ENCODE results near the gene EXOC1.
"Not testable (repeated sequence)": the region's sequence is repeated elsewhere in the genome, so short reads cannot be mapped to it uniquely, and the experiment has no call there.

The EXOC1 gene

DNA sequence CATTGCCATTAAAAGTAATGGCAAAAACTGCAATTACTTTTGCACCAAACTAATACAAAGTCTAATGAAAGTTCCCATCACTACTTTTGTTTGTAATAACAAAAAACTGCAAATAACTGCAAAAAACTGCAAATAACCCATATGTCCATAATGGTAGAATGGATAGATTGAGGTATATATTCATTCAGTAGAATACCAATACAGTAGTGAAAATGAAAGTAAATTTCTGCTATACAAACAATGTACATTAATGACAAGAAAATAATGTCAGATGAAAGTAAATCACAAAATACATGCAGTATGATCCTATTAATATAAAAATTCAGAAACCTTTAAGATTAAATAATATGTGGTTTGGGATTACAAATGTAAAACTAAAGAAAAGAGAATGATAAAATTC lies 54.0 kb downstream of the EXOC1 start:
- no peak for DNase-seq (ENCODE audit: low read depth)

DNA sequence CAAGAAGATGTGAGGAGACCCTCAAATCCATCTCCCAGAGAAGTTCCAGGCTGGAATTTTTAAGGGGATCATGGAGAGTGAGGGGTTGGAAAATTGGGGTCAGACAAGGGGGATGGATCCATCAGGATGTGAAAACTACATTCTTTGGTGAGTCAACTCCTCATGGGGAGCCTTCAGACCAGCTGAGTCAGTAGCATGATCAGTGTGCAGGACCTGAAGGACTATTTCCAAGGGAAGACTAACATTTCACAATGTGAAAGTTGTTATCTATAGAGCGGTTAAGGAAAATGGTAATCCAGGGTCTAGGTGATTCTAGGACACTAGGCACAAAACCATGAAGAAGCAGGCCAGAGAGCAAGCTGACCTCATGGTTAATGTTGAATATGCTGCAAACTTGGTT lies 56.7 kb downstream of the EXOC1 start:
- DNase-seq (ENCODE audit: low read depth): no peak

DNA sequence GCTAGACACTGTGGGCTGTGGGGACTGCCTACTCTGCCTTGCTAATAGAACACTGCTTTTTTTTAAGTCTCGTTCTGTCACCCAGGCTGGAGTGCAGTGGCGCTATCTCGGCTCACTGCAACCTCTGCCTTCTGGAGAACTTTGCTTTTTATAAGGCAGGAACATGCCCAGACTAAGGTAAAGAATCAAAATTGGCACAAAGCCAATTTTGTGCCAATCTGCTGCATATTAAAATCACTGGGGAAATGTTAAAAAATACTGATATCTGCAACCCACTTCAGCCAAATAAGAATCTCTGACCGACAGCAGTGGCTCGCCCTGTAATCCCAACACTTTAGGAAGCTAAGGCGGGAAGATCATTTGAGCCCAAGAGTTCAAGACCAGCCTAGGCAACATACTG lies 58.8 kb downstream of the EXOC1 start:
- no peak for DNase-seq (ENCODE audit: low read depth)

DNA sequence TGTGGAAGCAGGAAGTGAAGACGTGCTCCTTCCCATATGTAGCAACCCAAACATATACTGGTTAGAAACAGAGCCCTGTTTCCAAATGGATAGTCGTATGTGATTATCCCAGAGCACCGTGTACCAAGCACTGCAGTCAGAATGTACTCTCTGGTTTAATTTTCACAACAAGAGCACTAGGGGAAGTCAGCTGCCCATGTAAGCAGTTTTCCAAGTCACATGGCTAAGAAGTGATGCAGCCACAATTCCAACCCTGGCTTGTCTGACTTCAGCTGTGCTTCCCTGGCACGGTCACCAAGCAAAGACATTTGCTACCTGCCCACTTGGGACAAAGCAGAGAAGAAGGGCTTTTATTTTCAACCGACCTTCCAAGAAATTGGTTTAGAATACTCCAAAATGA lies 67.1 kb downstream of the EXOC1 start:
- DNase-seq (ENCODE audit: low read depth): no peak

DNA sequence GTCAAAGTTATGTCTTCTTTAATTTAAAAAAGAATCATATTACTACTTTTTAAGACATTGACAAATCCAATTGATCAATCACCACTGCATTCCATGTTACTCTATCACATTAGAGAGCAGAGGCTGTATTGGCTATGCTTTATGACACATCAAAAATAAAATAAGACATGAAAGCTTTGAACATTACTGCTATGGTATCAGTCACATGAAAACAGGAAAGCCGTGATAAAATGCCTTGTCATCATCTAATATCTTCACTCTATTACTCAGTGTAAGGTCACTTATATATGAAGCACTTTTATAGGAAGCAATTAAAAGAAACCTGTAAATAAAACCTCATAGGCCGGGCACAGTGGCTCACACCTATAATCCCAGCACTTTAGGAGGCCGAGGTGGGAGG lies 67.6 kb downstream of the EXOC1 start:
- DNase-seq (ENCODE audit: low read depth): no peak

DNA sequence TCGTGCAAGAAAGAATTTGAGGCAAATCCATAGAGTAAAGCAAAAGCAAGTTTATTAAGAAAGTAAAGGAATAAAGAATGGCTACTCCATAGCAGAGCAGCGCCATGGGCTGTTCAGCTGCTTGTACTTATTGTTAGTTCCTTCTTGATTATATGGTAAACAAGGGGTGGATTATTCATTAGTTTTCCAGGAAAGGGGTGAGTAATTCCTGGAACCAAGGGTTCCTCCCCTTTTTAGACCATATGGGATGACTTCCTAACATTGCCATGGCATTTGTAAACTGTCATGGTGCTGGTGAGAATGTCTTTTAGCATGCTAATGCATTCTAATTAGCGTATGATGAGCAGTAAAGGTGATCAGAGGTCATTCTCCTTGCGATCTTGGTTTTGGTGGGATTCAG lies 71.8 kb downstream of the EXOC1 start:
- no peak for DNase-seq (ENCODE audit: low read depth)

DNA sequence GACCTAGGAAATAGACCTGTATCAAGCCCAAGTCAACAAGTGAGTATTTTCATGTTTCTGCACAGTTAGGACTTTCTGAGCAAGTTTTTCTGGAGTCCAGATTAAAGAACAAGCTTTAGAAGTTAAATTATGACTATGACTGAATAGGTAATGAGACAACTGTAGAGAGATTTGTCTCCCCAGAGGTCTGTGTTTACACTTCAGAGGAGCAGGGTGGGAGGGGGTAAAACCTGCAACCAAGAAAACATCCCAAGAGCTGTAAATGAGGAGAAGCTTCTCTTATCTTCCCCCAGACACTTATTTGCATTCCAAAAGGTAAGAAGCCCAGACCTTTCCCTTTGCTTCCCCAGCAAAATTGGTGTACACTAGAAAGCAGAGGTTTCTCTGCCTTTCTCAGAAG lies 73.2 kb downstream of the EXOC1 start:
- no peak for DNase-seq (ENCODE audit: low read depth)

DNA sequence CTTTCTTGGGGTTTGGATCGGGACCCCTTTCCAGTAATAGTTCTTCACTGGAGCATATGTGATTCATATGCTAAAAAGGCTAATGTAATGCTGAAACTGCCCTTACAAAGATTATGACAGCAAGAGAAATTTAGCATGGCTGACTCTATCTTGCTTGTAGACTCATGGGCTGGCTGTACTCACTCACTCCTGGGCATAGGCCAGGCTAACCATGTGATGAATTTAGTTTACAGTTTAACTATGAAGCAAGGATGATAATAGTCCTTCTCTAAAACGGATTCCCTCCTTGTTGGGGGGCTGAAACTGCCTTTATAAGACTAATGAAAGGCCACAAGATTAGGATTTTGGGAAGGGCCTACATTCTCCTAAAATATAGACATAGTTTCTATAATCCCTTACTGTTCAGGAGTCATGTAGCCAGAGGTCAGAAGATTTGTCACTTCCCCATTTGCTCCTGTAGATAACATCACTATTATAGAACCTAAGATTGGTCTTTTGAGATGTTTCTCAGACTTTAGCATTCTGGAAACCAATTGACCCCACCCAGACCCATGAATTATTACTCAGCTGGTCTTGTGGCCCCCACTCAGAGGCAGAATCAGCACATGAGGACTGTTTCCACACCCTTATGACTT lies 74.5 kb downstream of the EXOC1 start:
- DNase-seq (ENCODE audit: low read depth): no peak

DNA sequence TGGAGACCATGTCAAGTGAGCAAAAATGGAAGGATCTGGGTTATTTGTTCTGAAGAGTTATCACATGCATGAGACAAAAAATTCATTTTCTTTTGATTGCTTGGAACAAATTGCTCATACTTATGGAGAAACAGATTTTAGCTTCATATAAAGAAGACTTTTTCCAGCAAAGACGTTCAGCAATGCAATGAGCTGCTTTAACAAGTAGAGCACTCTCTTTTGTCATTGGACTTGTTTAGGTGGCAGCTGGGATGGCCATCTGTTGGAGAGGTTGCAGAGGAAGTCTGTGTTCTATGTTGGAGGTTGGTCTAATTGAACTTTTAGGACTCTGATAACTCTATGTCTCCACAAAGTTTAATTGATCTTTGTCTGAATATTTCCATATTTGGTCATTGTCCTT lies 75.4 kb downstream of the EXOC1 start:
- DNase-seq (ENCODE audit: low read depth): no peak

DNA sequence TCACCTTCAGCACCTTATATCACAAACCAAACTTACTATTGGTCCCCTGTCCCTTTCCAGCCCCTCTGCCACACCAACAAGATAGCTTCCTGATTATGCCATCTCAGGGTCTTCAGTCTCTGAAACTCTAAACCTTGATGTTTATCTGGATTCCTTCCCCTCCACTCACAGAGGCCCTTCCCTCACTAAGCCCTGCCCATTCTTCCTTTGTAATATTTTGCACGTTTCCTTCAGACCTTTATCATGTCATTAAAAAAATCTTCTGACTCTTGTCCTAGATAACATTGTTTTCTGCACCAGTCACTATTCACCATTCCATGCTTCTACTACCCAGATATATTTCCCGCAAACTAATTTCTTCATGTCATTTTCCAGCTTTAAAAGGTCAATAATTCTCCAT lies 77.6 kb downstream of the EXOC1 start:
- DNase-seq (ENCODE audit: low read depth): no peak

DNA sequence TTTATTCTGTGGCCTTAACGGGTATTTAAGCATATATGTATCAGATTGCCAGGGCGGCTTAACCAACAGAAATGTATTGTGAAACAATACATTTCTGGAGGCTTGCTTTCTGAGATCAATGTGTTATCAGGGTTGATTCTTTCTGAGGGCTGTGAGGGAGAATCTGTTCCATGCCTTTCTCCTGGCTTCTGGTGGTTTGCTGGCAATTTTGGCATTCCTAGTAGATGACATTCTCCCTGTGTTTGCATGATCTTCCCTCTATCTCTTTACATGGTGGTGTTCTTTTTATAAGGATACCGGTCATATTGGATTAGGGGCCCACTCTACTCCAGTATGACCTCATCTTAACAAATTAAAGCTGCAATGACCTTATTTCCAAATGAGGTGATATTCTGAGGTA lies 78.4 kb downstream of the EXOC1 start:
- no peak for DNase-seq (ENCODE audit: low read depth)

DNA sequence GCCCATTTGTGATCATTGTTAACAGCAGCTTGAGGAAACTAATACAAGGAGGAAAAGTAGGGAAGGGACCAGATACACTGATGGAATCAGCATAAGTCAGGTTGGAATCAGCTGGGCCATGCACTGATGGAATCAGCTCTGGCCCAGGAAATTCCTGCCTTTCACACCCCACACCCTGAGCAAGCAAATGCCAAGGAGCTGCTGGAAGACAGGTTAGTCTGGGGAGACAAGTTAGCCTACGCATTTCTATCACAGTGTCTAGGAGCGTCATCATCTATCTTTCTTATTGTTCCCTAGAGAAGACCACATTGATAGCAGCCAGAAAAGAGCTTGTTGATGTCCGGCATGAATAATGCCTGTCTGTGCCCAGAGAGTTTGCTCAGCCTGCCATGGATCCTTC lies 79.1 kb downstream of the EXOC1 start:
- no peak for DNase-seq (ENCODE audit: low read depth)

DNA sequence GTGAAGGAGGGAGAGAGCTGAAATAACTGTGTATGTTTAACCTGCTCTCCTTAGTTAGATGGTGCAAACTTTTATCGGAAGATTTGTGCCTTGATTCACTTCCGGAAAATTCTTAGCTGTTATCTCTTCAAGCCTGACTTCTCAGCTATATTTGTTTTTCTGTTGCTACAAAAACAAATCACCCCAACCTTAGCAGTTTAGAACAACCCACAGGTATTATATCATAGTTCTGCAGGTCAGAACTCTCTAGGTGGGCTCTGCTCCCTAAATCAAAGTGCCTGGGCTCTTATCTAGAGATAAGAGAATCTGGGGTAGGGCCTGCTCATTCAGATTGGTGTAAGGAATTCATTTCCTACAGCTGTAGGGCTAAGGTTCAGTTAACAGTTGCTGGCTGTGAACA lies 80.2 kb downstream of the EXOC1 start:
- no peak for DNase-seq (ENCODE audit: low read depth)

DNA sequence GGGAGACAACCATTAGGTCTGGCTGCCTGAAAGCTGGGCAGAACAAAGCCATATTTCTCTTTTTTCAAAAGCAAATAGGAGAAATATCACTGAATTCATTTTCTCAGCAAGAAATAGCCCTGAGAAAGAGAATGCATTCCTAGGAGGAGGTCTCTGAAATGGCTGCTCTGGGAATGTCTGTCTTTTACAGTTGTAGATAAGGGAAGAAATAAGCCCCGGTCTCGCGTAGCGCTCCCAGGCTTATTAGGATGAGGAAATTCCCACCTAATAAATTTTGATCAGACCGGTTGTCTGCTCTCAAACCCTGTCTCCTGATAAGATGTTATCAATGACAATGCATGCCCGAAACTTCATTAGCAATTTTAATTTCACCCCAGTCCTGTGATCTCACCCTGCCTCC lies 82.5 kb downstream of the EXOC1 start:
- not testable (repeated sequence) for DNase-seq (ENCODE audit: low read depth)

DNA sequence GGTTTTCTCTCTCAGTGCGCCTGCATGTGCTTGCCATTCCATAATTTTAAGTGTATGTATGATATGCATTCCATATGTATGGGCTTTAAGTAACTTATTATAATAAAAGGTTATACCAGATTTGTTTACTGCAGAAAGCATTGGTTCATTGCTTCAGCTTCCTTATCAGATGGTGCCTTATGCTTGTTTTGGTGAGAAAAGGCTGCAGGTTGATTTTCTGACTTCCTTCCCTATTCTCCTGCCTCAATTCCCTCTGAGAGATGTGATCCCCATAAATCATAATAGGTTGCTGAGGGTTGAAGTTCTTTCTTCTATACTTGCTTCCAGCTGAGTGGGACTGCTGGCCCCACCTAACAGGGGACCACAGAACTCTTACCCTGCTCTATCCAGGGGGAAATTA lies 85.0 kb downstream of the EXOC1 start:
- no peak for DNase-seq (ENCODE audit: low read depth)

DNA sequence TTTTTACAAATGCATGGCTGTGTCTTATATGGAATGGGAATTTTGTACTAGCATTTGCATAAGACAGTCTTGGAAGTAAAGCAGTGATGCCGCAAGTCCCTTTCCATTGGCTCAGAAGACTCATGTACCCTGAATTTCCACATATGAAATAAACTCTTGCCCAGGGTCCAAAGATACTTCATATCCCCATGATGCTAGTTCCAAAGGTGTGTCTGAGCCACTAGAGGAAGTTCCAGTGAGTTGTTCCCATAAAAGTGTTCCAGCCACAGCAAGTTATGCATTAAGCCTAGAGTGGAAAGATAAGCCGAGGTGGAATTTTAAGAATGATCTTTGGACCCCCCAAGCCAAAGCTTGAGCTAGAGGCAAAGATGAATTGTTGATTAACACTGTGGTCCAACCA lies 86.0 kb downstream of the EXOC1 start:
- no peak for DNase-seq (ENCODE audit: low read depth)

DNA sequence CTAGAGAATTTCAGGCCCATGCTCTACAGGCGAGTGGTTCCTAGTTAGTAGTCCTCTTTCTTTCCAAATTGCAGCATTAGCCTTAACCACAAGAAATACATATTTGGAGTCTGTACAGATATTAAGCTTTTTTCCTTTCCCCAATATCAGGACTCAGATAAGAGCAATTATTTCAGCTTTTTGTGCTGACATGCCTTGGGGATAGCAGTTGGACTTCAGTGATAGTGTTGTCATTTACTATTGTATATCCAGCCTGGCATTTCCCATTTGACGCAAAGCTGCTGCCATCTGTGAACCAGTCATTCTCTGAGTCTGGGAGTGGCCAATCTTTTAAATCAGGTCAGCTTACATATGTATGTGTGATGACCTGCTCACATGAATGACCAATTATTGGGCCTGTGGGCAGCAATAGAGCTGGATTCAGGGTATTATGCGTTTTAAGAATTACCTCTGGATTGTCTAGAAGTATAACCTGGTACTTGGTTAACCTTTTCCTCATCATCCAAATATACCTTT lies 88.5 kb downstream of the EXOC1 start:
- DNase-seq (ENCODE audit: low read depth): no peak

DNA sequence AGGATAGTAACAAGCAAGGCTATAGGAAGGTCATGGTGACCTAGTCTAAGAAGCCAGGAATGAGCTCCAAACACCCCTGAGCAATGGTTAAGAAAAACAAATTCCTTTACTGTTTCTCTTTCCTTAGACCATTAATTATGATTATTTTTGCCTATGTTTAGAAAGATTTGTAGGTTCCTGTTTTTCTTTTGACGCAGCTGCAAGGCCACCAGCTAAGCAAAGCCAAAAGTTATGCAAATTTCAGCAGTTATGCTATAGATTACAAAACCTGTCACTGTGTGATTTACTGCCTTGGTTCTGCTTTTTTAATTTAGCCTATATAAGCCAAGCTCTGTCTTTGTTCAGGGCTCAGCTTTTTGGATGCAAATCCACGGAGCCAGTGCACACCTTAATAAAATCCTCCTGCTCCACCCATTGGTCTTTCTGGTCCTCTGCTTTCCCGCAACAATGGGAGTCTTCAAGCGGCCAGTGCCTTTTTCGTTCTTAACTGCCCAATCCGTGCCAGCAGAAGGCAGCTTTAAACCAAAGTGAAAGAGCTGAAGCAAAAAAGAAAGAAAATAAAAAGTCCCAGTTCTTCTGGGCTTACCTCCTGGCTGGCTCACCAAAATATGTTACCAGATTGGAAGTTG lies 93.9 kb downstream of the EXOC1 start:
- DNase-seq (ENCODE audit: low read depth): no peak

DNA sequence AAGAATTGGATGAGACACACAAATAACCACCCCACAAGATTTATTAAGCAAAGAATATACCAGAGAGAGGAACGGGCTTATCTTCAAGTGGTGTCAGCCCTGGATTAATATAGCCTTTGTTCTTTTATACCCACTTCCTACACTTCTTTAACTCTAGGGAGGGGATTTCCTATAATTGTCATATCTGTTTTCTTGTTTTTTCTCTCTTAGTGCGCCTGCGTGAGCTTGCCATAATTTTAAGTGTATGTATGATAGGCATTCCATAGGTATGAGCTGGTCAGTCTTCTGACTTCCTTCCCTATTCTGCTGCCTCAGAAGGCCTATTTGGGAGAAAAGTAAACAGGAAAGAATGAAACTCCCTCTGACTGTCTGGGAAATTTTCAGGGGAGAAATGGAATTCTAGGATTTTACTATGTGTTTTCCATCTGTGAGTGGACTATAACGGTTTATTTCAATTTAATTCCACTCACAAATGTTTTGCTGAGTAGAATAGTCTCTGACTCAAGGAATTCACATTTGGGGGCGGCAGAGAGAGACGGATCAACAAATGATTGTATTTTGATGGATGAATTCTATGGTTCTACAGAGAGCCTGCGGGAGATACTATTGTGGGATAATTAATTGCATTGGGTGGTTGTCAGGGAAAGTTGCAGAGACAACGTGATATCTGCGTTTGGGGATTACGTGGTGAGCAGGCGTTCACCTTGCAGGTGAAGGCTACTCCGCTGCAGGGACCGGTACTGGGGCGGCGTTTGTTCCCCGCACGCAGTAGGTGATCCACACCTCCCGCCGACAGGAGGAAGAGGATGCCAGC lies 94.7 kb downstream of the EXOC1 start:
- peak; percentile 38 for DNase-seq (ENCODE audit: low read depth)

DNA sequence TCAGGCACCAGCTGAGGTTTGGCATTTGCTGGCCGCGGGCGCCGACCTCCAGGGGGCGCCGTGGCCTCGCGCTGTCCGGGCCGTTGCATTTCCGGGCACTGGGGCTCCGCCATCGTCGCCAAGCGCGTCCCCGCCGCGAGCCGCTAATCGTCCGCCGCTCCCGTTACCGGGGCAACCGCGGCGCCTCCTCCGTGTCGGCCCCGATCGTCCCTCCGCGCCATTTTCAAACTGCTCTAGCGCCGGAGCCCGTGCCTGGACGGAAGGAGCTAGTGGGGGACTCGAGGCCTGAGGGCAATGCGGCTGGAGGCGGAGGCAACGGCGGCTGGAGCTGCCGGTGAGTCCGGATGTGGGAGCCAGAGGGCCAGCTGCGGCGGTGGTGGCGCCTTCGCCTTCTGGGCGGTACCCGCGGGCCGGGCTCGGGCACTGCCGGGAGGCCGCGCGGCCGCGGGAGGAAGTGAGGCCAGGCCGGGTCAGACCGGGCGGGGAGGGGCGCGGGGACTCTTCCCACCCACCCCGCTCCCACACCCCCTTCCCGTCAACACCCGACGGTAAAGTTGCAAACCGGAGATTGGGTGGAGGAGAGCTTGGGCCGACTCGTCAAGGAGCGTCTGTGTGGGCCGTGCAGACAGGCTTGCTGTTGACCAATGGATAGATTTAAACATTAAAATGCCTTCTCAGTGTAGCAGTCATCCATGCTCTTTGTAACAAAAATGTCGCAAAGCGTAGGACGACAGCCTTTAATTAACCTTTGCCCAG lies 95.5 kb downstream of the EXOC1 start, which contains the start of gene CEP135:
TSS of gene CEP135 (plus strand) at position 220 of the 756 bp plus-strand sequence. CDS start 3,186 bp downstream, outside the sequence.
- peak; percentile 81 for DNase-seq (ENCODE audit: low read depth)

DNA sequence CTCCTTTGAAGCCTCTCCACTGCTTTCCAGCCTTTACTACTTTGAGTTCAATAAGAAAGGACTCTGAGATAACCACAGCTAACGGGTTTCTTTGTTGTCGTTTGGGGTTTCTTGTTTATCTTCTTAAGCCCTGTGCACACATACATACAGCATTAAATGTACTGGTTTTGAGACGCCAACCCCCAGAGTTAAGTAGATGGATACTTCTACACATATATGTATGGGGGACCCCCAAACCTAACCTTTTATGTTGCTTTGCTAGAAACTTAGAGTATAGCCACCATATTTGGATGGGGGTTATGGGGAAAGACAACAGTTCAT lies 96.0 kb downstream of the EXOC1 start:
- DNase-seq (ENCODE audit: low read depth): no peak

DNA sequence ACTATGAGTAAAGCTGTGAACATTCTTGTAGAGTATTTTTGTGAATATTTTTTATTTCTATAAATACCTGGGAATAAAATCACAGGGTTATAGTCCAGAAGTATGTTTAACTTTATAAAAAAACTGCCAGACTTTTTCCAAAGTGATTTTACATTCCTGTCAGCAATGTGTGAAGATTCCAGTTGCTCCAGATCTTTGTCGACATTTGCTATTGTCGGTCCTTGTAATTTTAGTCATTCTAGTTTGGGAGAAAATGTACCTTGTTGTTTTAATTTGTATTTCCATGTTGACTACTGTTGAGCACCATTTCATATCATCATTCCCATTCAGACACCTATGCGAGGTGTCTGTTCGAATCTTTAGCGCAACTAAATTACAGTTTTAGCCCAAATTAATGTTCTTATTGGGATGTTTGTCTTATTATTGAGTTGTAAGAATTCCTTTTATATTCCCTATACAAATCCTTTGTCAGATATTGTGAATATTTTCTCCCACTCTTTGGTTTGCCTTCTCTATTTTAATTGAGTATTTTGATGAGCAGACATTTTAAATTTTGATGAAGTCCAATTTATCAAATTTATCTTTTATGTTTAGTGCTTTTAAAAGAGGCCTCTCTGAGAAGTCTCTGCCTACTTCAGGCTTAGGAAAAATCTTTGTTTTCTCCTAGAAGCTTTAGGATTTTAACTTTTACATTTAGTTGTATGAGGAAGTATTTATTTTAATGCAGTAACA lies 97.9 kb downstream of the EXOC1 start:
- DNase-seq (ENCODE audit: low read depth): no peak
